Neural crest cell (in vitro differentiated cells): ENCODE results near the gene SLC25A45. TPM values are rescaled to one million over a fixed set of nuclear protein-coding genes. Genes with fewer than 3 reads are reported as not detected.

Experiments
- DNase-seq: peaks from one replicate; pipeline ENCODE4 v3.0.0; 2021; ENCODE audit warnings: low read depth, mixed read lengths, low spot score
- H3K27ac Mint-ChIP-seq: one replicate; pipeline ENCODE4 v1.8.0; 2021; ENCODE audit warnings: mild to moderate bottlenecking, mixed read lengths; ENCODE audit not compliant: unreplicated experiment
- H3K27me3 Mint-ChIP-seq: 2 replicates; pipeline ENCODE4 v1.8.0; 2021; ENCODE audit warnings: low read depth, mild to moderate bottlenecking, mixed read lengths
- H3K36me3 Mint-ChIP-seq: 2 replicates; pipeline ENCODE4 v1.8.0; 2021; ENCODE audit warnings: low read depth, mild to moderate bottlenecking, mixed read lengths
- H3K4me1 Mint-ChIP-seq: 2 replicates; pipeline ENCODE4 v1.8.0; 2021; ENCODE audit warnings: mixed read lengths
- H3K4me3 Mint-ChIP-seq: one replicate; pipeline ENCODE4 v1.8.0; 2021; ENCODE audit warnings: mild to moderate bottlenecking, mixed read lengths
- H3K9me3 Mint-ChIP-seq: 2 replicates; pipeline ENCODE4 v1.8.0; 2021; ENCODE audit warnings: mixed read lengths
- CTCF ChIP-seq: fragments of 200-600 bp; sonication (generic); conservative IDR thresholded peaks from 2 replicates; pipeline ENCODE4 v1.5.0; 2021; ENCODE audit warnings: antibody characterized with exemption, mild to moderate bottlenecking
- total RNA-seq: library from RNA; stranded (reverse); gene quantifications from 2 replicates; pipeline ENCODE4 v1.2.1, GENCODE V29; 2021

SLC25A45 gene
- total RNA-seq, 1 donor from 2014 or later, result 1.5 TPM

GRCh38 chr11:65412271-65413076, 30.0 kb upstream of the SLC25A45 start:
- no peak overlapping the region for H3K27ac Mint-ChIP-seq

DNA sequence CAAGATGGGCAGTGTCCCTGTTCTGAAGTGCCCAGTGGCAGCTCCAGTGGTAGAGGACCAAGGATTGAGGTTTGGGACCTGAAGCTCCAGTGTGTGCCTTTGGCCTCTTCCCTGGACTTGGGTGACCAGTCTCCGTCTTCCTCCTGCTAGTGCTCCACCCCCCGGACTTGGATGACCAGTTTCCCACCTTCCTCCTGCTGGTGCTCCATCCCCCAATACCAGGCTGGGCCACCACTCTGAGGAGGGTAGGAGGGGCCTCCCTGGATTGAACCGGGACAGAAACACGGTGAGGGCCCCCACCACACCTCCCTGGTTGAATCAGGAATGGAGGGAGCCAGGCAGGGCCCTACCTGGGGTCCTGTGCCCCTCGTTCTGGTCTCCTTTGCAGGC, 29.2 kb upstream of the SLC25A45 start:
- no peak overlapping the region for H3K27ac Mint-ChIP-seq
- H3K4me1 Mint-ChIP-seq, result peaks cover 29% of the 10 kb centered on the region
- H3K27me3 Mint-ChIP-seq, result no peaks in the 10 kb centered on the region
- TF ChIP-seq CTCF, result no peak
- no peak overlapping the region for H3K4me3 Mint-ChIP-seq
- no peak for DNase-seq
- H3K9me3 Mint-ChIP-seq, result no peaks in the 10 kb centered on the region
- no peaks in the 10 kb centered on the region for H3K36me3 Mint-ChIP-seq

More at GRCh38 chr11:65412271-65413076, 30.0 kb upstream of the SLC25A45 start:
- H3K4me3 Mint-ChIP-seq, result no peak overlapping the region
- TF ChIP-seq CTCF, result no peak
- H3K4me1 Mint-ChIP-seq, result peaks cover 37% of the 10 kb centered on the region
- H3K9me3 Mint-ChIP-seq, result no peaks in the 10 kb centered on the region
- DNase-seq, result no peak
- no peaks in the 10 kb centered on the region for H3K36me3 Mint-ChIP-seq
- H3K27me3 Mint-ChIP-seq, result no peaks in the 10 kb centered on the region

GRCh38 chr11:65410936-65411680, 28.7 kb upstream of the SLC25A45 start:
- no peaks in the 10 kb centered on the region for H3K36me3 Mint-ChIP-seq
- no peak for TF ChIP-seq CTCF
- no peak for DNase-seq
- H3K9me3 Mint-ChIP-seq, result no peaks in the 10 kb centered on the region
- no peaks in the 10 kb centered on the region for H3K27me3 Mint-ChIP-seq
- no peak overlapping the region for H3K27ac Mint-ChIP-seq
- H3K4me3 Mint-ChIP-seq, result no peak overlapping the region
- peaks cover 24% of the 10 kb centered on the region for H3K4me1 Mint-ChIP-seq

GRCh38 chr11:65404638-65405339, 22.3 kb upstream of the SLC25A45 start:
- no peak overlapping the region for H3K4me3 Mint-ChIP-seq
- H3K4me1 Mint-ChIP-seq, result no peaks in the 10 kb centered on the region
- H3K9me3 Mint-ChIP-seq, result no peaks in the 10 kb centered on the region
- no peaks in the 10 kb centered on the region for H3K27me3 Mint-ChIP-seq
- no peak for DNase-seq
- H3K36me3 Mint-ChIP-seq, result no peaks in the 10 kb centered on the region
- no peak for TF ChIP-seq CTCF
- no peak overlapping the region for H3K27ac Mint-ChIP-seq

- no peak overlapping the region for H3K4me3 Mint-ChIP-seq
- no peaks in the 10 kb centered on the region for H3K36me3 Mint-ChIP-seq
- H3K27me3 Mint-ChIP-seq, result no peaks in the 10 kb centered on the region
- no peaks in the 10 kb centered on the region for H3K4me1 Mint-ChIP-seq
- no peak for DNase-seq
- H3K27ac Mint-ChIP-seq, result no peak overlapping the region
- H3K9me3 Mint-ChIP-seq, result no peaks in the 10 kb centered on the region
- TF ChIP-seq CTCF, result no peak
These were observed 21.8 kb upstream of the SLC25A45 start for GRCh38 chr11:65404210-65404609.
